Mucosa of rectum (tissue), 2 donors: ENCODE results near the gene PPBP.

Source experiments
- H3K27ac ChIP-seq, 2 donors: one replicate each; pipeline ENCODE4 v1.7.0; 2013; ENCODE audit warnings: inconsistent platforms in 2 of 2, low read depth in 2 of 2, low read length in 2 of 2
- H3K27me3 ChIP-seq, 2 donors: one replicate each; pipeline ENCODE4 v1.7.0; 2013; ENCODE audit warnings: low read length in 2 of 2; ENCODE audit not compliant: control insufficient read depth in 2 of 2, insufficient read depth in 2 of 2
- H3K36me3 ChIP-seq, 2 donors: one replicate each; pipeline ENCODE4 v1.7.0; 2013; ENCODE audit warnings: low read length in 2 of 2; ENCODE audit not compliant: control insufficient read depth in 2 of 2, insufficient read depth in 2 of 2
- H3K4me1 ChIP-seq, 2 donors: one replicate each; pipeline ENCODE4 v1.7.0; 2013; ENCODE audit warnings: low read length in 2 of 2, mild to moderate bottlenecking in 1 of 2; ENCODE audit not compliant: control insufficient read depth in 2 of 2, insufficient read depth in 2 of 2
- H3K4me3 ChIP-seq, 2 donors: one replicate each; pipeline ENCODE4 v1.7.0; 2013; ENCODE audit warnings: low read length in 2 of 2
- H3K9ac ChIP-seq, 2 donors: one replicate each; pipeline ENCODE4 v1.7.0; 2013; ENCODE audit warnings: low read length in 2 of 2, low read depth in 1 of 2, mild to moderate bottlenecking in 1 of 2
- H3K9me3 ChIP-seq, 2 donors: one replicate each; pipeline ENCODE4 v1.7.0; 2013; ENCODE audit warnings: low read length in 2 of 2; ENCODE audit not compliant: control insufficient read depth in 2 of 2
- donor health status: healthy.
- donor health status: Normal muscosa, but diverticular disease.

PPBP gene

GRCh38 chr4:73979407-73979957 lies 8.5 kb downstream of the PPBP start:
- no peaks in the 10 kb centered on the region for H3K9me3 ChIP-seq
- H3K4me1 ChIP-seq: no peaks in the 10 kb centered on the region
- no peak overlapping the region for H3K27ac ChIP-seq

DNA sequence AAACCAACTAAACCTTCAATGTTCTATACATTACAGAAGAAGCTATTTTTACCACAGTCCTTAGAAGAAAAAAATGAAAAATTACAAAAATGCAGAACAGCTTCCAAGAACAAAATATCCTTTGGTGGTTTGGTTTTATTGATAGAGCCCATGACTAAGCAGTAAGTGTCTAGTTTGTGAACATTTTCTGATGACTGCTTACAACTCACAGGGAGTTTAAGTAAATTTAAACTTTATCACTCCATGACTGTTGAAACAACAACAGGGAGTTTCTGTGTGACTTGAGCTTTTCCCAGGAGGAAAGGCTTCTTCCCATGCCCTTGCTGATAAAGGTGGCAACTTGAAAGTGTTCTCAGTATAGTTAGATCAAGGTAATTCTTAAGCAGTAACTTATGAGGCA lies 9.1 kb downstream of the PPBP start:
- Histone ChIP-seq H3K27ac (no peak overlapping the region), H3K4me1 (no peaks in the 10 kb centered on the region), H3K9me3 (no peaks in the 10 kb centered on the region), H3K36me3 (no peaks in the 10 kb centered on the region), H3K9ac (no peak overlapping the region), H3K4me3 (no peak overlapping the region), H3K27me3 (no peaks in the 10 kb centered on the region)

More at GRCh38 chr4:73979407-73979957, 8.5 kb downstream of the PPBP start:
- H3K27me3 ChIP-seq: no peaks in the 10 kb centered on the region
- no peaks in the 10 kb centered on the region for H3K36me3 ChIP-seq
- H3K4me3 ChIP-seq: no peak overlapping the region
- H3K9ac ChIP-seq: no peak overlapping the region

- Histone ChIP-seq H3K9me3 (no peaks in the 10 kb centered on the region), H3K4me3 (no peak overlapping the region), H3K9ac (no peak overlapping the region), H3K27me3 (no peaks in the 10 kb centered on the region), H3K27ac (no peak overlapping the region), H3K4me1 (no peaks in the 10 kb centered on the region), H3K36me3 (no peaks in the 10 kb centered on the region)
Observed at GRCh38 chr4:73976716-73977115, 11.3 kb downstream of the PPBP start.

DNA sequence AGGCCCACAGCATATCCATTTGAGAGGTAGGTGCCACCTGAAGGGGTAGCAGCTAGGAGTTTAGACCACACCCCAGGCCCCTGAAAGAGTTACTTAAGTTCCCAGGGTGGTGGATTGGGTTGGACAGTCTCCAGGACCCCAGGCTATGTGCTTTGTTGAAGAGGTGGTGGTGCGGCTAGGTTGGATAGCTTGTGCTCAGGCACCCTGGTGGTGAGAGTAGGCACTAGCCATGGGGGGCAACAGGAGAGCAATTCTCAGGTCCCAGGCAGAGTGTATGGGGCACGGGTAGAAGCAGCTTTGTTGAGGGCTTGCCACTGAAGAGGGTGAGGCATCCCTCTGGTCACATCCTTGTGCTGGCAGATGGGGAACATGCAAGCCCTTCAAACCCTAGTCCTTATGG lies 11.8 kb downstream of the PPBP start:
- no peaks in the 10 kb centered on the region for H3K4me1 ChIP-seq
- H3K9ac ChIP-seq: no peak overlapping the region
- no peak overlapping the region for H3K27ac ChIP-seq
- H3K4me3 ChIP-seq: no peak overlapping the region
- H3K9me3 ChIP-seq: no peaks in the 10 kb centered on the region
- no peaks in the 10 kb centered on the region for H3K36me3 ChIP-seq
- H3K27me3 ChIP-seq: no peaks in the 10 kb centered on the region

DNA sequence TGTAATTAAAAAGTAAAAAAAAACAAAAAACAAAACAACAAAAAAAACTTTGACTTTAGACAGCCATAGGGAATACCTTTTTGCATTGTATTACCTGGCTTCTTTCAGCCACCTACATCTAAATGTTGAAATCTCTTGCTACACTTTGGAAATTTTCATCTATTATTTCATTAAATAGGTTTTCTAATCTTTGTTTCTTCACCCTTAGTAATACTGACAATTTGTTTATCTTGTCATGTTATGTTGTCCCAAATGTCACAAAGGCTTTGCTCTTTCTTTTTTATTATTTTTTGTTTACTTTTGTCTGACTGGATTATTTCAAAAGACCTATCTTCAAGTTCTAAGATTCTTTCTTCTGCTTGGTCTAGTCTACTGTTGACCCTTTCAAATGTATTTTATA lies 13.6 kb downstream of the PPBP start:
- Histone ChIP-seq H3K27ac (no peak overlapping the region), H3K4me1 (no peaks in the 10 kb centered on the region), H3K9me3 (peaks cover 0 to 3% of the 10 kb centered on the region in 2 donors), H3K27me3 (no peaks in the 10 kb centered on the region), H3K36me3 (no peaks in the 10 kb centered on the region), H3K4me3 (no peak overlapping the region), H3K9ac (no peak overlapping the region)

GRCh38 chr4:73970945-73971344 lies 17.0 kb downstream of the PPBP start:
- H3K4me3 ChIP-seq: no peak overlapping the region
- no peaks in the 10 kb centered on the region for H3K36me3 ChIP-seq
- H3K27me3 ChIP-seq: no peaks in the 10 kb centered on the region
- peaks cover 0 to 3% of the 10 kb centered on the region in 2 donors for H3K9me3 ChIP-seq
- H3K9ac ChIP-seq: no peak overlapping the region
- H3K27ac ChIP-seq: no peak overlapping the region
- H3K4me1 ChIP-seq: no peaks in the 10 kb centered on the region

GRCh38 chr4:73970011-73970410 lies 18.0 kb downstream of the PPBP start:
- peaks cover 0 to 3% of the 10 kb centered on the region in 2 donors for H3K9me3 ChIP-seq
- H3K27me3 ChIP-seq: no peaks in the 10 kb centered on the region
- no peak overlapping the region for H3K4me3 ChIP-seq
- H3K27ac ChIP-seq: no peak overlapping the region
- no peak overlapping the region for H3K9ac ChIP-seq
- H3K36me3 ChIP-seq: no peaks in the 10 kb centered on the region
- no peaks in the 10 kb centered on the region for H3K4me1 ChIP-seq

DNA sequence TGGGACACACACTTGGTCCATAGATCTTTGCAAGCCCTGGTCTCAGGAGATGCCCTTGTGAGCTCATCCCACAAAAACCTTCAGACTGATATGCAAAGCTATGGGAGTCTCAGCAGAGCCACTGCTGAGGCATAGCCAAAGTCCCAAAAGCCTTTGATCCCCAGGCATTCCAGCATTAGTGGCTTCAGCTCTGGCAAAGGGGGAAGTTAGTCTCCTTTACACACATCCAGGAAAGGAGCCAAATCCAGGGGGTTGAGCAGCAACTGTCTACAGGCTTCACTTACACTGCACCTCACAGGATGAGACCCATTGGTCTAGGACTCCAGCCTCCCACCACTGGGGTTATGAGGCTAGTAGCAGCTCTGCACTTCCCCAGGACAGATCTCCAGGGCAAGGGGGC lies 20.1 kb downstream of the PPBP start:
- Histone ChIP-seq H3K9me3 (peaks cover 0 to 3% of the 10 kb centered on the region in 2 donors), H3K9ac (no peak overlapping the region), H3K27ac (no peak overlapping the region), H3K4me3 (no peak overlapping the region), H3K27me3 (no peaks in the 10 kb centered on the region), H3K4me1 (no peaks in the 10 kb centered on the region), H3K36me3 (no peaks in the 10 kb centered on the region)

DNA sequence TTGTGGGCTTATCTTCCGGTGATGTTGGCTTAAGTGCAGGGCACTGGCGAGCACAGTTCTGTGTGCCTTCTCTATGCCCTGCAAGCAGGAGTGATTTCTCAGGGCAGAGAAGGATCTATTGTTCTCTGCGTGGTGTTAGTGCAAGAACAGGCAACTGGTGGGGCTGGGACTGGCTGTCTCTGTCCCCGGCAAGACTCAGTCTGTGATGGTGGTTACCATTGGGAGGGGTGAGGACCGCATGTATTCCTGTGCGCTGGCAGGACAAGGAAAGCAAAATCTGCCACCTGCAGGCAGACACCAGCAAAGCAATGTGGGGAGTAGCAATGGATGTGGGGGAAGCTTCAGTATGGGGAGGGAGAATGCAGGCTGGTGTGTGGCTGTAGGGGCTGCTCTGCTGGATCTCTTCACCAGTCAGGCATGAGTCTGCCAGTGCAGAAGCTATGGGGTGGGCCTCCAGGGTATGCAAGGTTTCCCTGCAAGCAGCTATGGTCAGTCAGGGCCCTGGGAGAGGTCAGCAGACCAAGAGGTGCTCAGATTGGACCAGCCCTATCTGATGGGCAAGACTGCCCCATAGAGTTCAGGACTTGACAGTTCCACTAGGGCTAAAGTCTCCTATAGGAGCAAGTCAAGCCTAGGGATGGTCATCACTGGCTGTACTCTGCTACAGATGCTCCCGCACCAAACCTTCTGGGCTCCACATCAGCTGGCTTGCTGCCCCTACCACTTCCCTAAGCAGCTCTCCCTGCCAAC lies 23.0 kb downstream of the PPBP start:
- Histone ChIP-seq H3K36me3 (no peaks in the 10 kb centered on the region), H3K27me3 (no peaks in the 10 kb centered on the region), H3K9ac (no peak overlapping the region), H3K27ac (no peak overlapping the region), H3K9me3 (peaks cover 0 to 3% of the 10 kb centered on the region in 2 donors), H3K4me1 (no peaks in the 10 kb centered on the region), H3K4me3 (no peak overlapping the region)

GRCh38 chr4:73962724-73963123 lies 25.3 kb downstream of the PPBP start:
- H3K9me3 ChIP-seq: peaks cover 0 to 6% of the 10 kb centered on the region in 2 donors
- no peaks in the 10 kb centered on the region for H3K4me1 ChIP-seq
- no peak overlapping the region for H3K9ac ChIP-seq
- no peaks in the 10 kb centered on the region for H3K27me3 ChIP-seq
- H3K27ac ChIP-seq: no peak overlapping the region
- H3K36me3 ChIP-seq: no peaks in the 10 kb centered on the region
- no peak overlapping the region for H3K4me3 ChIP-seq
